ENCODE results near the gene UBAP1.
"Not testable (repeated sequence)": the region's sequence is repeated elsewhere in the genome, so short reads cannot be mapped to it uniquely, and the experiment has no call there.

UBAP1 gene

DNA sequence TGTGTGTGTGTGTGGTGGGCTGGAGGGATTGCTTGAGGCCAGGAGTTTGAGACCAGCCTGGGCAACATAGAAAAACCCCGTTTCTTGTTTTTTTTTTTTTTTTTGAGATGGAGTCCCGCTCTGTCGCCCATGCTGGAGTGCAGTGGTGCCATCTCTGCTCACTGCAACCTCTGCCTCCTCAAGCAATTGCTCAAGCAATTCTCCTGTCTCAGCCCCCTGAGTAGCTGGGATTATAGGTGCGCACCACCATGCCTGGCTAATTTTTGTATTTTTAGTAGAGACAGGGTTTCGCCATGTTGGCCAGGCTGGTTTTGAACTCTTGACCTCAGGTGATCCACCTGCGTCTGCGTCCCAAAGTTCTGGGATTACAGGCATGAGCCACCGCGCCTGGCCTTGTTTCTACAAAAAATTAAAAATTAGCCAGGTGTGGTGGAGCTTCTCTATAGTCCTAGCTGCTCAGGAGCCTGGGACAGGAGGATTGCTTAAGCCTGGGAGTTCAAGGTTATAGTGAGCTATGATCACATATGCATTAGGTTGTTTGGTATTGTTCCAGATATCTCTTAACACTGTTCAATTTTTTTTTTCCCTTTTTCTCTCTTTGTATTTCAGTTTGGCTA, 47.4 kb downstream of the UBAP1 start:
- not testable (repeated sequence) for DNase-seq

DNA sequence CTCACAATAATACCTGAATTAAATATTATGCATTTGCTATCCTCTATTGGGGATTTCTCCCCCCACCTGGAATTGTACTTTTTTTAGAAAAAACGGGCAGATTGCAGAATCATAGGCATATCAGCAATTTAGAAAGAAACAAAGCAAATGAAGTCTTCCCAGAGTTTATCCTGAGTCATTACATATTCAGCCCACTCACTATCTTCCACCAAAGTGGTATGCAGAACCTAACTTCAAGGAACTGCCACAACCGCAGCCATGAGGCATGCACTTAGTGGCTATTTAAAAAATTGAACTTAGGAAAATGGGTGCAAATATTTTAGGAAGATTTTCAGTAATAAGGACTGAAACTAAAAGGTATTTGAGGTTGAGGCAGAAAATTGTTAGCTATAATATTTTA, 48.6 kb downstream of the UBAP1 start:
- no peak for DNase-seq

DNA sequence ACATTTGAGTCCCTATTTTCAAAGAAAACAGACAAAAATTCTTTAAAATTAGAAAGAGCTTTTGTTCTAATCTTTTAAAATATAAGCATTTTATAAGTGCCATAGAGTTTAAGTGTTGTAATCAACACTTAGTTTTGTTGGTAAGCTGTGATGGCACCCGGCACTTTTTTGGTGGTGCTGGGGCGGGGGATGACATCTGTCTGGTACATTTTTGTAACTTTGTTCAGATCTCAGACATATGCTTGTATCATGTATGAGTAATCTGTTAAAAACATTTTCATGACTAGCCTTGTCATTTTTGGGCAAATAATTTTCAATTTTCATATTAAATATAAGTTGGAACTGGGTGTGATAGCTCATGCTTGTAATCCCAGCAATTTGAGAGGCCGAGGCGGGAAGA, 51.7 kb downstream of the UBAP1 start:
- no peak for DNase-seq

DNA sequence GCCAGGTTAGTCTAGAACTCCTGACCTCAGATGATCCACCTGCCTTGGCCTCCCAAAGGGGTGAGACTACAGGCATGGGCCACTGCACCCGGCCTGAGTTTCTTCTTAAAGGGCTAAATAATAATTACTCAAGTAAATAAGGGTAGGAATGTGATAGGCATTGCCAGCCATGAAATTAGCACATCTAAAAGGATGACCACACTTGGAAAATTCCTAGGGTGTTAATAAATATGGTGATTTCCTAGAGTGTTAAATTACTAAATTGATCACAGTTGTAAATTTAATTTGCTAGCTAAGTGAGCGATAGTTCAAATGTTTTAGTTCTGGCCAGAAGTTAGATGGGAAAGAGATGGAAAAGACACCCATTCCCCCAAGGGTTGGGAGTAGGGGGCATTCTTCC, 53.4 kb downstream of the UBAP1 start:
- no peak for DNase-seq

DNA sequence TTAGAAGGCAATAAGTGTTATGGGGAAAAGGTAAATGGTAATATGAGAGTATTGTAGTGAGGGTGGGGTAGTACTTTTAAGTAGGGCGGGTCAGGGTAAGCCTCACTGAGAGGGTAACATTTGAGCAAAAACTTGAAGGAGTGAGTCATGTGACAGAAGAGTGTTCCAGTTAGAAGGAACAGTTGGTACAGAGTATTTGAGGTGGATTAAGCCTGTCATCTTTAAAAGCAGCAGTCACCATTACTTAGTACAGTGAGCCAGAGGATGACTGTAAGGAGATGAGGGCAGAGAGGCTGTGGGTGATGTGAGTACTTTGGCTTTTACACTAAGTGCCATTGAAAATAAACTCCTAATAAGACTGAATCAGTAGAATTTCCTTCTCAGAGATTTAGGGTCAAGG, 54.8 kb downstream of the UBAP1 start:
- DNase-seq: no peak

DNA sequence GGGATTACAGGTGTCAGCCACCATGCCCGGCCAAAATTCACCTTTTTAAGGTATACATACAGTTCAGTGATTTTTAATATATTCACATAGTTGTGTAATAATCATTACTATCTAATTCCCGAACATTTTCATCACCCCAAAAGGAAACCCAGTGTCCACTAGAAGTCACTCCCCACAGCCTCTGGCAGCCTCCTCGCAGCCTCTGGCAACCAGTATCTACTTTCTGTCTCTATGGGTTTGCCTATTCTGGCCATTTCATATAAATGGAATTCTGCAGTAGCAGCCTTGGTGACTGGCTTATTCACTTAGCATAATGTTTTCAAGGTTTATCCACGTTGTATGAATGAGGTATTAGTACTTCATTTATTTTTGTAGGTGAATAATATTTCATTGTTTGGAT, 59.0 kb downstream of the UBAP1 start:
- DNase-seq: no peak

DNA sequence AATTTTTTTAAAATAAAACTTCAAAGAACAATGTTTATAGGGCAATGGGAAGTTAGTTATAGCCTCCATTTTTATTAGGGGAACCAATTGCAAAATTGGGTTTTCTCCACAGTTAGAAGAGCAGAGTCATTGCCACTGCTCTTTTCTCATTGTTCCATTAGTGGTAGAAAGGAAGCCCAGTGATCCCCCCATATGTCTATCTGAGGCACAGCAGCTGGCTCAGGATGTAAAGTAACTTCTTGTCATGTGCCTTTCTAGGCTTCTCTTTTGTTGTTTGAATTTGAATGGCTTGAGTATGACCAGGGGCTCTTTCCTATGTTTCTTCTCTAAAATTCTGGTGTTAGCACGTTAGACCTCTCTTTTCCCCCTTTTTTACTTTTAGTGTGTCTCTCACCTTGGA, 61.2 kb downstream of the UBAP1 start:
- DNase-seq: no peak

DNA sequence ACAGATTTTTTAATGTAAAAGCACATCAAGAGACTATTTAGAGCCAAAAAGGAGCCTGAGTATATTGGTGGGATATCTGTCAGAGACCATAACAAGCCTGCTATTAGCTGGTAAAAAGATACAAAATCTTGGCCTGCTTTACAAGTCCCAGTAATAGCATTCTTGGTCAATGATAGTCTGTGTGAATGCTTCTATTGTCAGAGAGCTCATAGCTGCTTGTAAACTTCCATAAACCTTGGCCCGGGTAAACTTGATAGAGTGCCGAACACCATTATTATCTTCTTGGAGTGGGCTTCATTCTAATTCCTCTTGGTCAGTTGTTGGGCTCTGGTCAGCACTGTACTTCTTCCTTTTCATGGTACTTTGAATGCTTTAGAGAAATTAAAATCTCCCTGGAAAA, 64.0 kb downstream of the UBAP1 start:
- no peak for DNase-seq

DNA sequence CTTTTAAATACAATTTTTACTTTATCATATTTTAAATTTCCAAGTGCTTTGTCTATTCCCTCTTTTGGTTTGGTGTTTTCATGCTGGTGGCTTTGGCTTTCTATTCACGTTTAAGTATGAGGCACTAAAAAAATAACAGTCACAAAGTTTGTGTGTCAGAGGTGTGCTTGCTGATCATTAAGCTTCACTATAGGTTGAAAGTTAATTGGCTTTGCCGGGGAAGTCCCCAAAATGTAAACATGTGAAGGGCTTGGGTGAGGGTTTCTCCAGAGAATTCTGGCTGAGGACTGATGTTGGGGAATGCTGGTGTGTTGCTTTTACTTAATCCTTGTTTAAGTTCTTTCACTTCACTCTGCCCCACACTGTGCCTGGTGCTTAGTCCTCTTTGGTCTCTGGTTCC, 66.4 kb downstream of the UBAP1 start:
- DNase-seq: not testable (repeated sequence)

DNA sequence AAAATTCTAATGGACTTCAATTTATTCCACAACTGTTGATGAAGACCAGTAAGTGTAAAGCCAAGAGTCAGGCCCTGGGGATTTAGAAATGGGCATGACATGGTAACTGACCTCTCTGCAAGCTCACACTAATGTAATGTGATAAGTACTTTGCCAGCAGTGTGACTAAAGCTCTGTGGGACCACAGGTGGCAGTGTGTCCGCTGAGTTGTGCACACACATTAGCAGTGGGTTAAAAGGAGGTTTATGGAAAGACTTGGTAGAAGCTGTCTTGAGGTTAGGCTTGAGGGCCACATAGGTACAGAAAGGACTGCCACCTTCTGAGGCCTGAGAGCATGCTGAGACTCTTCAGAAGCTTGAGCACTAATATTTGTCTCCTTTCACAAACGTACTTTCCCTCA, 67.6 kb downstream of the UBAP1 start:
- DNase-seq: no peak

DNA sequence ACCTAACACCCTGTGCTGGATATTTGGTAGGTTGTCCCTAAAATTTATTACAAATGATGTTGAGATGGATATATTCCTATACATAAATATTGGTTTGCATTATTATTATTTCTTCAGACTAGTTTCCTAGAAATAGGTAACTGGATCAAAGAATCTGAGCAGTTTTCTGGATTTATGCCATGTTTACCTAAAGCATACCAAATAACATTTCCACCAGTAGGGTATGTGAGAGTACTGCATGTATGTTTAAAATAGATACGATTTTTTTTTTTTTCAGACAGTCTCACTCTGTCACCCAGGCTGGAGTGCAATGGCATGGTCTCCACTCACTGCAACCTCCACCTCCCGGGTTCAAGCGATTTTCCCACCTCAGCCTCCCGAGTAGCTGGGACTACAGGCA, 68.9 kb downstream of the UBAP1 start:
- DNase-seq: not testable (repeated sequence)

DNA sequence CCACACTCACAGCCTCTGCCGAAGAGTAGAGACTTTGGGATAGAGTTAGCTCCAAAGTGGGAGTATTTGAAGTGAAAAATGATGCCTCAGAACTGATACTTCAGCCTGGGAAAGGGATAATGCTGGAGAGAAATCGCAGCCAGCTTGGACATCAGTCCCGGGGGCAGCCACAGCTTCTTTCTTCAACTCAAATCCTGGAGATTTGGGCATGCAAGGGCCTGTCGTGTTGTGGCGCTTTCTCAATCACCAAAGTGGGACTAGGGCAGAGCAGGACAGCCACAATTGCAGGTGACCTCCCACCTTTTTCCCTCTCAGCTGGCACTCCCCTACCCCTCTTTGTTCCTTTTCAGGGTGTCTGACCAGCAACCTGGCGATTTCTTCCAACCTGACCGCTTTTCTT, 70.4 kb downstream of the UBAP1 start:
- DNase-seq: no peak

DNA sequence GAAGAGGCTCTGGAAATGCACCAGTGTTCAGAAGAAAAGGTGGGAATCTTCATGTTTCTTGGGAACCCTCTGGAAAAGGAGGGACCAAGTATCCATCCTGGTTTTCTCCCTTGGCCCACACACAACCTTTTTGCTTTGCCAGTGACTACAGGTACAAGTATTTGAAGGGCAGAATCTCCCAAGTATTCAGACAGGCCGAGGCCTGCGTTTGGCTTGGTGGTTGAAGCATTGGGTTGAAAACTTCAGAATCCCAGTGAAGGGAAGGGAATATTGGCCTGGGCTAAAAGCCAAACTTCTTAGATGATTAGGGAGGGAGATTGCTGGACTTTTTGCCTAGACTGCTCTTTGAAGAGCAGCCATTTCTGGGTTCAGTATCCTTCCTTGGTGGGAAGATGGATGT, 71.9 kb downstream of the UBAP1 start:
- no peak for DNase-seq

DNA sequence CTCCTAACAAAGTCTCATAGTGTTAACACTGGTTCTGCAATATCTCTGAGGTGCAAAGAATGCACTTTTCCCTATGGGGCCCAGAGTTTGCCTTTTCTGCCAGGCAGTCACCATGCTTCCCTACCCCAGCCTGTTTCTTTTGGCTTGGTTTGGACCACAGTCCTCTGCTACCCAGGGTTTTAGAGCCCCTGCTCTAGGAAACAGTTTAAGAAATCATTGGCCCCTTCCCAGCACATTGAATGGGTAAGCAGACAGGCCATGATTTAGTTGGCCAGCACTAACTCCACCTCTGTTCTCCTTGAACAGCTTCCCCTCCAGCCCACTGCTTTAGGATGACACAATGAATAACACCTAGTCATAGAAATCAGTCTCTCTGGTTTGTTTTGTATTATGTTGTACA, 73.2 kb downstream of the UBAP1 start:
- no peak for DNase-seq

DNA sequence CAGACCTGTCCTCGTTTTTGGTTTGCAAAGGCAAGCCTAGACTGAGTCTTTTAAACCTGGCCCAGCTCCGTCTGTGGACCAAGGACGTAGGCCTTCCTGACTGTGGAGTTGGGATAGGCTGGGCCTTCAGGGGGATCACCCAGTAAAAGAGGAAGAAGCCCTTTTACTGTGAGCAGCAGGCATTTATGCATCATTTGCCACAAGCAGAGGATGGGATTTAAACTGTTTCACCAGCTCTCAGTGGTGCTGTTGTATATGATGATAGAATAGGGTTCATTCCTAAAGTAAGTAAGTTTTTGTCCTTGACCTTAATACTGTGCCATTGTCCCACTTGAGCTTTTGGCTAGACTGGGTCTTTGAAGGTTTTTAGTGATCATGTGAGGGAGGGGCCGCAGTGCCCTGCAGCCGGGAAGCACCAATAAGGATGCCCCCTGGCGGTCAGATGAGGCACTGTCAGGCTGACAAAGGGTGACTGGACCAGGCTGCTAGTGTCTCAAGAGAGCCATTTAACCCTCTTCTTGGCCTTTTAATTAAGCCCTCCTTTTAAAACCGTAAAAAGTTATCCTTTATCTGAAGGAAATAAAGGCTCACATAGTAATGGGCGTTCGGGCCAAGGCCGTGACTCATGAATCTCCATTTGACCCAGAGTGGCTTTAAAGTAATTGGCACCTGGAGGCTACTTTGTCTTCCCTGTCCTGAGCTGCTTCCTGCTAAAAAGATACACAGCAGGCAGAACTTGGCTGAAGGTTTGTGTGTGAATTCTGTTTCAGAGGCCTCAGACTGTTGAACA, 74.0 kb downstream of the UBAP1 start:
- peak in 1 of 3 experiments; percentile 11 for DNase-seq

DNA sequence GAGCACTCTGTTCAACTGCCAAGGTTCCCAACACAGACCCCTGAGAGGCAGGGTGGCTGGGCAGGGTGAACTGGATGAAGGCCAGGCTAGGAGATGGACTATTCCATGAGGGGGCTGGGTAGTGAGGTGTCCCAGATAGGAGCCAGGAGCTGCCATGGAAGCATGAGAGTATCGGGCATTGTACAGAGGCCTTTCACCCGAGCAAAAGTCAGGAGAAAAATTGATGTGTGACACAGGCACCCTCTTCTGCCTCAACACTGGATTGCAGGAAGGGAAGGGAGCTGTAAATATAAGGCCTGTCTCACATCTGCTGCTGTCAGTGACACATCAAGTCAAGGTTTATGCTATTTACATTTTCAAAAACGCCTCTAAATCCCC, 74.6 kb downstream of the UBAP1 start:
- no peak for DNase-seq

DNA sequence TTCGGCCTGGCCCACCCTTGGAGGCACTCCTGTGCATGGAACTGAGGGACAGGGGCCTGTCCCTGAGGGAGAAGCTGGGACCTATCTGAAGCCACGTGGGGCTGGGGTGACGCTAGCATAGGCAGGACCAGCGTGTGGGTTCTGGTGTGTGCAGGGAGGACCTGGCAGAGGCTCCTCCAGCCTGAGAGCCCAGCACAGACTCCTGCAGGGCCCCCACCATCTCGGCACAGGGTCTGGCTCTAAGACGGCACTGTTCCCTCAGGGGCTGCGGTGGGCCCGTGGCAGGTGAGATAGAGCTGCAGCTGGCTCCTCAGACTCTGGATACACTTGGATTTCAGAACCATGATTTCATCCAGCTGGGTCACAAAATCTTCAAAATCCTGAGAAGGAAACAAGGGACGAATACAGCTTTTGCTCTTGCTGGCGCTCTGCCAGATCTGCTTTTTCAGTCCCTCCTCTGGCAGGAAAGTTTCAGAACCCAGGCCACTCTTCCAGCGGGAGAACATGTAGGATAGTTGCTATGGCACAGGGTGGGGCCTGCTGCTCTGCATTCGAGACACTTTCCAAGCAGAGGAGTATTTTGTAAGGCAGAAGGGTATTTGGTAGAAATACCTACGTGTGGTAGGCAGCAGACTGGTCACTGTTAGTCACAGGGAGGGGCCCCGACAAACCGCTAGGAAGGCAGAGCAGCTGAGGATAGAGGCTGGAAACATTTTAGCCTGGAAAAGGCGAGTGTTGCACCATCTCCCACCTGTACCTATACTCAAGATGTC, 75.5 kb downstream of the UBAP1 start:
- no peak for DNase-seq

DNA sequence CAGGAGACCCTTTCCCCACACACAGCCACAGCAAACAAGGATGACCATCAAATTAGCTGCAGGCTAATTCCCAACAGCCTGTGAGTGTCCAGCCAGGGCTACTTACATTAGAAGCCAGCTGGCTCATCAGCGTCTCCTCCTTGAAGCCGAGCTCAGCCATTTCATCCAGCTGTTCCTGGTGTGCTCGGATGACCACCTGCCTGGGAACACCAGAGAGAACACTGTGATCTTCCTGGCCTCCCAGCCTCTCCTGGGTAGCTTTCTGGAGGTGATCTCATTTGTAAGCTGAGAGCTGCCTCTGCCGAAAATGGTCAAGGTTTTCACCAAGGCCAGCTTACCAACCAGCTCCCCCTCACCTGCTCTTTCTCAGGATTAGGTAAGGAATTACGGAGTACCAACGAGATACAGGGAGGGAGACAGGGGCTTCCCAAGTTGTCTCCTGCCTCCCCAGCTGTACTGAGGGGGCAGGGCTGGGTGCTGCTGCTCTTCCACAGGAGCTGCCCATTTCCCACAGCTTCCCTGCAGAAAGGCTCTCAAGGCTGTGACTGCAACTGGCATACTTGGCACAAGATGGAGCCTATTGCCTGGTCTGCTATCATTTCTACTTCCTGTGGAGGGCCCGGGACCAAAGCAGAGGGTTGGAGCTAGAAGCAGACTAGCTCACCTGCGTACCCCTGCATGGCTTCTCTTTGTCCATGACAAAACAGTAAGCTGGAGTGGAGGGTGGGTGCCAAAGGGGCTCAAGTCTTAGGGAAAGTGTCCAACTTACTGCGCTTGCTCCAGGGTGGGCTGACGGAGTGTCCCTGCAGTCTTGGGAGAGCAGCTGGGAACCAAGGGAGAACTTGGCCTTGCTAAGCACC, 76.4 kb downstream of the UBAP1 start:
- no peak for DNase-seq

DNA sequence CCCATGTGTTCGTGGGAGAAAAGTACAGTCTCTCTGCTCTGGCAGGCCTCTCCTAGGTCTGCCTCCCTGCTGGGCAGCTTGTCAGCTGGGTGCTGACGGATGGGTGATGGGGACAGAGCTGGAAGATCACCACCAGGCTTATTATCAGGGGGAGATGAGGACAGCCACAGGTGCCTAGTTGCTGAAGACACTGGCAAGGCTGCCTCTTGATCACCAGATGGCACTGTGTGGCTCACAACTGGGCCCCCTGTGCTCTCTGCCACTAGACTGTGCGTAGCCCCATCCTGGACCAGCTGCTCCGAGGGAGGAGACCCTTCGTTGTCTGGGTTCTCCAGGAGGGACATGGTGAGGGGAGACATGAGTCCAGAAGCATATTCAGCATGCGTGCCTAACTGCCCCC, 77.3 kb downstream of the UBAP1 start:
- DNase-seq: no peak

DNA sequence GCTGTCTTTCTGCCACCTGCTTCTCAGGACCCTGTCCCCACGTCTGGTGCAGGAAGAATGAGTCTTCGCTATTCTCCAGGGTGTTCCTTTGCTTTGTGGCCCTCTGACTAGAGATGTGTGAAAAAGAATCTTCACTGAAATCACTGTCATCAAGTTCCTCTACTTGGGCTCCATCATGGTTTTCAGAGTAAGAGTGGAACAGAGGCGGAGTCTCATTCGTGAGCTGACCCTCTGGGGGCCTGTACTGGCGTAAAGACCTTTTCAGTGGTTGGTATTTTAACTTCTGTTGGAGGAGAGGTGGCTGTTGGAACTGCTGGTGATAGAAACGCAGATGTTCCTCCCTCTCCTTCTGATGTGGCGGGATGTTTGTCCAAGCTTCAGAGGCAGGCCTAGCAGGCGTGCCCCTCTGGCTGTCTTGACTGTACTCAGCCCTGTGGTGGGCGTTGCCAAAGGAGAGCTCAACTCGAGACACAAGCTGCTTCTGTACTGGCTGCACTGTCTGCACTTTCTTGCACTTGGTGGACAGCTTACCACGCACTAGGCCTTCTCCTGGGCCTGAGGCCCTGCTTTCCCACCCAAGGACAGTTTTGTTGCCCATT, 78.2 kb downstream of the UBAP1 start:
- no peak for DNase-seq

DNA sequence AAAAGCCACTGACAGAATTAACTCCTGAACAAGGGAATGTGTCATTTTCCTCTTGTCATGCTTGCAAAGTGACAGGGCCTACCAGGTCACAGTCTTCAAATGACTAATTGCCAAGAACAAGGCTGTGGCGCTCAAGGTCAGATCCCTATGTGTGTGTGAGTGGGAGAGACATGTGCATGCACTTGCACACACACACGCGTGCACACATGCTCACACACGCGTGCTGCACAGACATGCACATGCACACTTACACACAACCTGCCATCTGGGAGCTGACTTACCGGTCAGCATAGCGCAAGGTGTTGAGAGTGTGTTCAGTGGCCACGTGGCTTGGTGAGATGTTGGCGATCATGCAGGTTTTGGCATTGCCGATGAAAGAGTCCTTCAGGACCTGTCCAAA, 80.5 kb downstream of the UBAP1 start:
- DNase-seq: no peak

DNA sequence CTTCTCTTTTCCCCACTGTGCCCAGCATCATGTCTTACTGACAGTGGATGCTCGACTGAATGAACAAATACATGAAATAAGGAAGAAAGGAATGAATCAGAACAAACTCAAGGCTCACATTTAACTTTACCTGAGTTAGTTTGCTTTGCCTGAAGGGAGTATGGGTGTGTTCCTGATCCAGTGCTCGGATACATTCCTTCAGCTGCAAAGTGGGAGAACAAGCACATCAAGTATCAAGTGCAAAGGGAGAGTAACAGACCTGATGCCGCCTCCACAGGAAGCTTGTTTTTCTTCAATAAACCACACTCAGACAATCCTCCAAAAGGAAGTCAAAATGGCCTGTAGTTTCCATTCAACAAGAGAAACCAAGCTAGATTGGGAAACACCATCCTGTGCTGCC, 84.1 kb downstream of the UBAP1 start:
- DNase-seq: no peak

DNA sequence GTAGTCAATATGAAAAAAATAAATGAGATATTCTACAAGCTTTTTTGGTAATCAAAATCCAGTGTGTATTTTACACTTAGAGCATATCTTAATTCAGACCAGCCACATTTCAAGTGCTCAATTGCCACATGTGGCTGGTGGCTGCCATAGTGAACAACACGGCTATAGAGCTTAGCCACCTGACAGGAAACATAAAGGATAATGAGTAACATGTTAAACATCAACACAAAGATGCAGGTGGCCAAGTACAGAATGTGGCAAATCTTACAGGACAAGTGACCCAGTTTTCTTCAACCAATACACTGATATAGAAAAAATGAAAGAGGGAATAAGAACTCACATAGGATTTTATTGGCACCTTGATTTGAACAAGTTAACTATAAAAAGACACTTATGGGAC, 88.8 kb downstream of the UBAP1 start:
- DNase-seq: peak in 1 of 3 experiments; percentile 58

All from NCI-H1417 (cell line).